BJ (cell line): Measurements from ENCODE around the gene ADD1. TPM values are rescaled to one million over a fixed set of nuclear protein-coding genes. Genes with fewer than 3 reads are reported as not detected.
"Not testable (repeated sequence)": the region's sequence is repeated elsewhere in the genome, so short reads cannot be mapped to it uniquely, and the experiment has no call there.

ENCODE experiments used
- CTCF ChIA-PET: fragments of 350-600 bp; formaldehyde crosslinking; extraction: SDS; loops from one replicate; lab custom pipeline; 2021; ENCODE audit warnings: antibody characterized with exemption, inconsistent platforms; lab: Yijun Ruan, JAX
- POLR2A ChIA-PET: fragments of 300-600 bp; sonication (Branson Sonifier 250); formaldehyde crosslinking; extraction: SDS; loops from one replicate; lab custom pipeline; 2021; ENCODE audit warnings: antibody characterized with exemption; lab: Charles Lee
- DNase-seq: peaks from one replicate; pipeline ENCODE4 v3.0.0-alpha.2; 2011; ENCODE audit warnings: low read depth
- H3K27me3 ChIP-seq: 2 replicates; pipeline ENCODE4 v1.6.0; 2011; ENCODE audit warnings: low read length; ENCODE audit not compliant: control insufficient read depth, insufficient read depth
- H3K36me3 ChIP-seq: 2 replicates; pipeline ENCODE4 v1.5.1; 2011; ENCODE audit warnings: low read length; ENCODE audit not compliant: control insufficient read depth, insufficient read depth
- H3K4me3 ChIP-seq: 2 replicates; pipeline ENCODE4 v1.5.1; 2011; ENCODE audit warnings: low read depth, mild to moderate bottlenecking, control low read depth, low read length
- CTCF ChIP-seq: IDR thresholded peaks from 2 replicates; pipeline ENCODE4 v1.5.1; 2011; ENCODE audit warnings: low read depth, mild to moderate bottlenecking, control low read depth, inconsistent platforms, low read length, moderate library complexity; ENCODE audit not compliant: insufficient read depth
- polyA plus RNA-seq: library from polyadenylated mRNA; depleted of rRNA; stranded (reverse); fragments of >200 nt; gene quantifications from 2 replicates; pipeline ENCODE4 v1.2.3, GENCODE V29; 2011

ADD1 gene
- polyA plus RNA-seq, 1 experiment = 140 TPM

- ChIA-PET CTCF (no interaction called here), POLR2A (no interaction called here)
- DNase-seq = no peak
- no peak overlapping the region for H3K4me3 ChIP-seq
- H3K27me3 ChIP-seq = no peaks in the 10 kb centered on the region
- no peak for TF ChIP-seq CTCF
- peaks cover 34% of the 10 kb centered on the region for H3K36me3 ChIP-seq
These were observed 94.3 kb downstream of the ADD1 start for GRCh38 chr4:2937986-2938385.

- peaks cover 38% of the 10 kb centered on the region for H3K36me3 ChIP-seq
- POLR2A ChIA-PET, CTCF ChIA-PET, DNase-seq, H3K27me3 ChIP-seq, H3K4me3 ChIP-seq: not testable (repeated sequence)
These were observed 94.8 kb downstream of the ADD1 start for GRCh38 chr4:2938411-2938810.

- CTCF ChIA-PET = no interaction called here
- Histone ChIP-seq H3K36me3 (peaks cover 40% of the 10 kb centered on the region), H3K4me3 (no peak overlapping the region), H3K27me3 (no peaks in the 10 kb centered on the region)
- no peak for DNase-seq
- TF ChIP-seq CTCF = no peak
- POLR2A ChIA-PET = no interaction called here
These were observed 95.3 kb downstream of the ADD1 start for GRCh38 chr4:2938906-2939305.

- H3K4me3 ChIP-seq = no peak overlapping the region
- ChIA-PET POLR2A (no interaction called here), CTCF (no interaction called here)
- peaks cover 41% of the 10 kb centered on the region for H3K36me3 ChIP-seq
- no peak for TF ChIP-seq CTCF
- DNase-seq = no peak
- H3K27me3 ChIP-seq = no peaks in the 10 kb centered on the region
These were observed 96.0 kb downstream of the ADD1 start for GRCh38 chr4:2939383-2940243.

GRCh38 chr4:2940267-2941137 is 96.9 kb downstream of the ADD1 start:
- Histone ChIP-seq H3K4me3 (no peak overlapping the region), H3K36me3 (peaks cover 44% of the 10 kb centered on the region), H3K27me3 (no peaks in the 10 kb centered on the region)
- TF ChIP-seq CTCF = no peak
- no peak for DNase-seq
- ChIA-PET POLR2A (no interaction called here), CTCF (no interaction called here)
